ENCODE results near the gene ZFYVE27.

DNA sequence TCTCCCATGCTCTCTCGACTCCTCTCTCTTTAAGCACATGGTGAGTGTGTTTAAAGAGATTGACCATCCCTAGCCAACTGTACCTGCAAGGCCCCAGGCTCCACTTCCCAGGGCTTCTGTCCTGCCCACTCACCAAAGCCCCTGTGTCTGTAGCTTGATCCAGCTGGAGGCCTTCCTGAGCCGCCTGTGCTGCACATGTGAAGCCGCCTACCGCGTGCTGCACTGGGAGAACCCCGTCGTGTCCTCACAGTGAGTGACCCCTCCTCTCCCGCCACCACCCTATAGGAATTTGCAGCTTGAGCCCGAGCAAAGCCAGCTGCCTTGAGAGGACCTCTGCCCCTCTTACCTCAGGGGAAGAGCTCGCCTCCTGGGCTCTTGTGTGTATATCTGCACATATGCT, 11.2 kb downstream of the ZFYVE27 start:
- TF ChIP-seq EP300 (IDR thresholded peaks at IDR 0.05; ENCODE audit: borderline replicate concordance) (no peak), CEBPB (IDR thresholded peaks at IDR 0.05) (no peak), ZBTB7A (IDR thresholded peaks at IDR 0.05; ENCODE audit: low read depth) (no peak), YY1 (IDR thresholded peaks at IDR 0.05; ENCODE audit: low read depth) (no peak), RAD21 (IDR thresholded peaks at IDR 0.05; ENCODE audit: low read depth) (no peak), FOXM1 (IDR thresholded peaks at IDR 0.05; ENCODE audit: borderline replicate concordance, low read depth) (no peak), TAF1 (IDR thresholded peaks at IDR 0.05; ENCODE audit: low read depth) (no peak)
- TF ChIP-seq, protein P1, sequence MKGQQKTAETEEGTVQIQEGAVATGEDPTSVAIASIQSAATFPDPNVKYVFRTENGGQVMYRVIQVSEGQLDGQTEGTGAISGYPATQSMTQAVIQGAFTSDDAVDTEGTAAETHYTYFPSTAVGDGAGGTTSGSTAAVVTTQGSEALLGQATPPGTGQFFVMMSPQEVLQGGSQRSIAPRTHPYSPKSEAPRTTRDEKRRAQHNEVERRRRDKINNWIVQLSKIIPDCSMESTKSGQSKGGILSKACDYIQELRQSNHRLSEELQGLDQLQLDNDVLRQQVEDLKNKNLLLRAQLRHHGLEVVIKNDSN (IDR thresholded peaks at IDR 0.05) = no peak
- TF ChIP-seq, protein P2, sequence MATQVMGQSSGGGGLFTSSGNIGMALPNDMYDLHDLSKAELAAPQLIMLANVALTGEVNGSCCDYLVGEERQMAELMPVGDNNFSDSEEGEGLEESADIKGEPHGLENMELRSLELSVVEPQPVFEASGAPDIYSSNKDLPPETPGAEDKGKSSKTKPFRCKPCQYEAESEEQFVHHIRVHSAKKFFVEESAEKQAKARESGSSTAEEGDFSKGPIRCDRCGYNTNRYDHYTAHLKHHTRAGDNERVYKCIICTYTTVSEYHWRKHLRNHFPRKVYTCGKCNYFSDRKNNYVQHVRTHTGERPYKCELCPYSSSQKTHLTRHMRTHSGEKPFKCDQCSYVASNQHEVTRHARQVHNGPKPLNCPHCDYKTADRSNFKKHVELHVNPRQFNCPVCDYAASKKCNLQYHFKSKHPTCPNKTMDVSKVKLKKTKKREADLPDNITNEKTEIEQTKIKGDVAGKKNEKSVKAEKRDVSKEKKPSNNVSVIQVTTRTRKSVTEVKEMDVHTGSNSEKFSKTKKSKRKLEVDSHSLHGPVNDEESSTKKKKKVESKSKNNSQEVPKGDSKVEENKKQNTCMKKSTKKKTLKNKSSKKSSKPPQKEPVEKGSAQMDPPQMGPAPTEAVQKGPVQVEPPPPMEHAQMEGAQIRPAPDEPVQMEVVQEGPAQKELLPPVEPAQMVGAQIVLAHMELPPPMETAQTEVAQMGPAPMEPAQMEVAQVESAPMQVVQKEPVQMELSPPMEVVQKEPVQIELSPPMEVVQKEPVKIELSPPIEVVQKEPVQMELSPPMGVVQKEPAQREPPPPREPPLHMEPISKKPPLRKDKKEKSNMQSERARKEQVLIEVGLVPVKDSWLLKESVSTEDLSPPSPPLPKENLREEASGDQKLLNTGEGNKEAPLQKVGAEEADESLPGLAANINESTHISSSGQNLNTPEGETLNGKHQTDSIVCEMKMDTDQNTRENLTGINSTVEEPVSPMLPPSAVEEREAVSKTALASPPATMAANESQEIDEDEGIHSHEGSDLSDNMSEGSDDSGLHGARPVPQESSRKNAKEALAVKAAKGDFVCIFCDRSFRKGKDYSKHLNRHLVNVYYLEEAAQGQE (IDR thresholded peaks at IDR 0.05; ENCODE audit: low read depth) = no peak
